ENCODE data around the gene SYT10.

DNA sequence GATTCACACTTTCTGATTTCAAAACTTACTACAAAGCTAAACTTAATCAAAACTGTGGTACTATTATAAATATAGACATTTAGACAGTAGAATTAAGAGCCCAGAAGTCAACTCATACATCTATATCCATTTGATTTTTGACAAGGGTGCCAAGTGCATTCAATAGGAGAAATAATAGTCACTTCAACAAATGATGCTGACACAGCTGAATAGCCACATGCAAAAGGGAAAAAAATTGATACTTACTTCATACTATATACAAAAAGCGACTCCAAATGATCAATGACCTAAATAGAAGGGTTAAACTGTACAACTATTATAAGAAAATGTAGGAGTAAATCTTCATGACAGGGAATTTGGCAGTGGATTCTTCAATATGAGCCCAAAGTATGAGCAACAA lies 40.7 kb upstream of the SYT10 start:
- TF ChIP-seq, protein P1, sequence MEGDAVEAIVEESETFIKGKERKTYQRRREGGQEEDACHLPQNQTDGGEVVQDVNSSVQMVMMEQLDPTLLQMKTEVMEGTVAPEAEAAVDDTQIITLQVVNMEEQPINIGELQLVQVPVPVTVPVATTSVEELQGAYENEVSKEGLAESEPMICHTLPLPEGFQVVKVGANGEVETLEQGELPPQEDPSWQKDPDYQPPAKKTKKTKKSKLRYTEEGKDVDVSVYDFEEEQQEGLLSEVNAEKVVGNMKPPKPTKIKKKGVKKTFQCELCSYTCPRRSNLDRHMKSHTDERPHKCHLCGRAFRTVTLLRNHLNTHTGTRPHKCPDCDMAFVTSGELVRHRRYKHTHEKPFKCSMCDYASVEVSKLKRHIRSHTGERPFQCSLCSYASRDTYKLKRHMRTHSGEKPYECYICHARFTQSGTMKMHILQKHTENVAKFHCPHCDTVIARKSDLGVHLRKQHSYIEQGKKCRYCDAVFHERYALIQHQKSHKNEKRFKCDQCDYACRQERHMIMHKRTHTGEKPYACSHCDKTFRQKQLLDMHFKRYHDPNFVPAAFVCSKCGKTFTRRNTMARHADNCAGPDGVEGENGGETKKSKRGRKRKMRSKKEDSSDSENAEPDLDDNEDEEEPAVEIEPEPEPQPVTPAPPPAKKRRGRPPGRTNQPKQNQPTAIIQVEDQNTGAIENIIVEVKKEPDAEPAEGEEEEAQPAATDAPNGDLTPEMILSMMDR (IDR thresholded peaks at IDR 0.05): no peak
- TF ChIP-seq POLR2A (IDR thresholded peaks at IDR 0.05): no peak

Data from upper lobe of left lung (tissue), 4 donors.